ENCODE results near the gene KIF26A.

GRCh38 chr14:104158827-104159798 is 20.7 kb downstream of the KIF26A start:
- no peak for TF ChIP-seq CTCF (IDR thresholded peaks at IDR 0.05 in 8 of 11, conservative IDR thresholded peaks at IDR 0.05 in 3 of 11)
- peak in 1 of 3 donors; percentile 7 for TF ChIP-seq POLR2AphosphoS5 (IDR thresholded peaks at IDR 0.05)
- TF ChIP-seq POLR2A (IDR thresholded peaks at IDR 0.05), result no peak
